K562 (cell line): Measurements from ENCODE around the gene NDUFA6. TPM values are rescaled to one million over a fixed set of nuclear protein-coding genes. Genes with fewer than 3 reads are reported as not detected.

Experiments used
- ATAC-seq: fragments of 200-7000 bp; cut with Tn5 transposase; 3 replicates; pipeline ENCODE4 v1.9.1; 2020; ENCODE audit warnings: moderate library complexity
- BruUV-seq: library from RNA; stranded (reverse); fragments of 400-500 nt; replicated peaks from 2 replicates; lab custom pipeline; 2021; lab: Mats Ljungman, UMichigan
- CTCF ChIA-PET: fragments of 300-600 bp; formaldehyde crosslinking; extraction: SDS; loops from one replicate; lab custom pipeline; 2021; ENCODE audit warnings: low intra/inter-chr PET ratio; lab: Yijun Ruan, JAX
- POLR2A ChIA-PET: fragments of 300-600, 350-650 bp; sonication (Branson Sonifier 250); formaldehyde crosslinking; extraction: SDS; loops from one replicate; lab custom pipeline; 2021; ENCODE audit warnings: antibody characterized with exemption, inconsistent platforms; lab: Yijun Ruan, JAX
- DNase-seq, 4 experiments: peaks; one replicate each; pipeline versions ENCODE4 v3.0.0 to v3.0.0-alpha.2; 2011 to 2018; ENCODE audit warnings: low spot score in 3 of 4, mixed read lengths in 3 of 4; ENCODE audit errors: extremely low read depth in 1 of 4
- FAIRE-seq: peaks from 2 replicates; lab custom pipeline; 2011; peaks lifted over from hg19 to GRCh38; lab: Jason Lieb, UNC
- H2AFZ ChIP-seq: 2 replicates; pipeline ENCODE4 v1.6.0; 2011; ENCODE audit warnings: low read depth, low read length, control low read depth, inconsistent platforms
- H3K27ac ChIP-seq: fragments of 200-600 bp; 3 replicates; pipeline ENCODE4 v1.8.0; 2011; ENCODE audit warnings: low read depth, mild to moderate bottlenecking, control low read depth, inconsistent platforms, low read length, moderate library complexity, mixed read lengths; ENCODE audit errors: extremely low read depth
- H3K27me3 ChIP-seq, 2 experiments: fragments of 300-600 bp in 1 of 2; 2 replicates in 1 of 2; 3 replicates in 1 of 2; pipeline versions ENCODE4 v1.6.0 to v1.8.0; 2011; ENCODE audit warnings: inconsistent platforms in 2 of 2, low read length in 2 of 2, mild to moderate bottlenecking in 1 of 2, mixed read lengths in 1 of 2, moderate library complexity in 1 of 2; ENCODE audit not compliant: control insufficient read depth in 2 of 2, insufficient read depth in 2 of 2
- H3K36me3 ChIP-seq: fragments of 300-600 bp; 3 replicates; pipeline ENCODE4 v1.8.0; 2011; ENCODE audit warnings: mild to moderate bottlenecking, low read length, inconsistent platforms; ENCODE audit not compliant: control insufficient read depth, insufficient read depth
- H3K4me1 ChIP-seq, 2 experiments: fragments of 200-600 bp in 1 of 2; replicated peaks in 1 of 2; 2 replicates in 1 of 2; 3 replicates in 1 of 2; pipeline versions ENCODE4 v1.5.1 to v1.8.0; 2011; ENCODE audit warnings: inconsistent platforms in 2 of 2, low read length in 2 of 2, mild to moderate bottlenecking in 1 of 2, mixed read lengths in 1 of 2, moderate library complexity in 1 of 2; ENCODE audit not compliant: control insufficient read depth in 2 of 2, insufficient read depth in 2 of 2
- H3K4me2 ChIP-seq: 2 replicates; pipeline ENCODE4 v1.6.1; 2011; ENCODE audit warnings: low read length, control low read depth, inconsistent platforms, mixed read lengths; ENCODE audit not compliant: insufficient read depth
- H3K4me3 ChIP-seq: fragments of 200-600 bp; sonication (generic), shearing (Covaris generic); 2 replicates; pipeline ENCODE4 v1.5.1; 2016; ENCODE audit warnings: control low read depth, inconsistent platforms
- H3K79me2 ChIP-seq: fragments of 200-600 bp; 3 replicates; pipeline ENCODE4 v1.8.0; 2011; ENCODE audit warnings: low read length, inconsistent platforms; ENCODE audit not compliant: control insufficient read depth, insufficient read depth
- H3K9ac ChIP-seq, 2 experiments: 2 replicates each; pipeline versions ENCODE4 v1.6.0 to v1.6.1; 2011; ENCODE audit warnings: low read depth in 2 of 2, low read length in 2 of 2, control low read depth in 1 of 2, inconsistent platforms in 1 of 2, mild to moderate bottlenecking in 1 of 2, mixed read lengths in 1 of 2; ENCODE audit not compliant: insufficient read depth in 1 of 2
- H3K9me1 ChIP-seq: one replicate; pipeline ENCODE4 v1.6.0; 2011; ENCODE audit warnings: inconsistent platforms, mild to moderate bottlenecking, low read length, moderate library complexity; ENCODE audit not compliant: control insufficient read depth, insufficient read depth
- H3K9me3 ChIP-seq: replicated peaks from 2 replicates; pipeline ENCODE4 v1.5.1; 2011; ENCODE audit warnings: low read depth, low read length, inconsistent platforms; ENCODE audit not compliant: control insufficient read depth, insufficient read depth
- H4K20me1 ChIP-seq: replicated peaks from 2 replicates; pipeline ENCODE4 v1.6.1; 2011; ENCODE audit warnings: low read length, inconsistent platforms, mixed read lengths; ENCODE audit not compliant: control insufficient read depth, insufficient read depth
- ASH1L ChIP-seq: fragments of 450-650 bp; IDR thresholded peaks from 2 replicates; pipeline ENCODE4 v1.6.1; 2018; ENCODE audit warnings: borderline replicate concordance, mild to moderate bottlenecking, low read depth; ENCODE audit not compliant: partially characterized antibody
- BCOR ChIP-seq: fragments of 450-650 bp; IDR thresholded peaks from 2 replicates; pipeline ENCODE4 v1.6.1; 2016
- NELFE ChIP-seq: IDR thresholded peaks from 2 replicates; pipeline ENCODE4 v1.6.1; 2011; ENCODE audit warnings: mild to moderate bottlenecking; ENCODE audit not compliant: insufficient read depth, insufficient read length
- NFIC ChIP-seq: fragments of 450-650 bp; IDR thresholded peaks from 2 replicates; pipeline ENCODE4 v1.6.1; 2017; ENCODE audit warnings: mild to moderate bottlenecking, inconsistent platforms
- PML ChIP-seq: IDR thresholded peaks from 2 replicates; pipeline ENCODE4 v1.6.1; 2012; ENCODE audit warnings: low read length, inconsistent platforms
- RBM17 ChIP-seq: fragments of 200-400 bp; formaldehyde crosslinking; IDR thresholded peaks from 2 replicates; pipeline ENCODE4 v1.6.1; 2017; ENCODE audit warnings: low read depth, mild to moderate bottlenecking, low read length, borderline replicate concordance
- RFX7 ChIP-seq: fragments of 250-450 bp; sonication (Bioruptor Pico); IDR thresholded peaks from 2 replicates; pipeline ENCODE4 v1.5.1; 2021; ENCODE audit warnings: mild to moderate bottlenecking
- RUNX1 ChIP-seq: sonication (generic); IDR thresholded peaks from 2 replicates; pipeline ENCODE4 v1.6.1; 2016; ENCODE audit warnings: antibody characterized with exemption, low read depth
- SMC3 ChIP-seq: conservative IDR thresholded peaks from 2 replicates; pipeline ENCODE4 v1.6.1; 2011; ENCODE audit warnings: low read depth, low read length, improper control_type of control experiment; ENCODE audit not compliant: insufficient read depth
- SRSF9 ChIP-seq: fragments of 200-400 bp; formaldehyde crosslinking; IDR thresholded peaks from 2 replicates; pipeline ENCODE4 v1.6.1; 2017; ENCODE audit warnings: low read depth, low read length, borderline replicate concordance
- ZC3H11A ChIP-seq: IDR thresholded peaks from 2 replicates; pipeline ENCODE4 v1.6.1; 2012; ENCODE audit warnings: low read depth, low read length, improper control_type of control experiment
- ZNF766 ChIP-seq: fragments of 200-800 bp; sonication (Bioruptor generic); conservative IDR thresholded peaks from 2 replicates; pipeline ENCODE4 v1.6.1; 2016; ENCODE audit warnings: missing genetic modification characterization, missing compliant biosample characterization
- WGBS: fragments of 100-300 bp; shearing (Covaris generic); methylation state at CpG from one replicate; pipeline ENCODE4 v1.1.6; 2016; ENCODE audit warnings: low coverage, mixed read lengths; ENCODE audit not compliant: insufficient coverage; ENCODE audit errors: missing lambda C conversion rate; 5-methylcytosine and 5-hydroxymethylcytosine counted together
- in situ Hi-C: fragments of 300-500 bp; cut with MboI; formaldehyde crosslinking; loops from 4 replicates; pipeline ENCODE4 v1.15.0; 2018; ENCODE audit warnings: inconsistent platforms, mixed read lengths
- intact Hi-C: fragments of 100-400 bp; cut with micrococcal nuclease; formaldehyde crosslinking; loops from 2 replicates; pipeline ENCODE4 v1.14.2; 2022
- polyA plus RNA-seq, 8 experiments: library from polyadenylated mRNA; depleted of rRNA in 4 of 8; stranded (reverse) in 5 of 8; unstranded in 3 of 8; fragments of >200 nt; fragmentation: Nextera tagmentation in 2 of 8; fragmentation: Illumina TruSeq in 1 of 8; extraction: Ambion mirVana in 2 of 8; extraction: Trizol in 1 of 8; gene quantifications; 2 replicates each; pipeline versions ENCODE4 v1.2.1 to v1.2.3, GENCODE V29; 2011 to 2014; ENCODE audit warnings: inconsistent platforms in 1 of 8, missing spikeins in 1 of 8
- total RNA-seq, 7 experiments: library from RNA; depleted of rRNA in 6 of 7; stranded (reverse); fragments of >200 nt in 6 of 7; fragmentation: Illumina TruSeq in 2 of 7; extraction: Trizol in 2 of 7; gene quantifications; 2 replicates each; pipeline versions ENCODE4 v1.2.1 to v1.2.3, GENCODE V29; 2011 to 2021; ENCODE audit warnings: low replicate concordance in 1 of 7
- TF ChIP-seq, protein P1 (sequence below): fragments of 450-650 bp; IDR thresholded peaks from 2 replicates; pipeline ENCODE4 v1.6.1; 2016; ENCODE audit warnings: low read depth

Gene NDUFA6
- total and polyA plus RNA-seq, 9 of the 15 experiments (the other 6 are each of a cell fraction or from before 2014, with no cell fraction given) = 90.0 to 474 (median 128) TPM

DNA sequence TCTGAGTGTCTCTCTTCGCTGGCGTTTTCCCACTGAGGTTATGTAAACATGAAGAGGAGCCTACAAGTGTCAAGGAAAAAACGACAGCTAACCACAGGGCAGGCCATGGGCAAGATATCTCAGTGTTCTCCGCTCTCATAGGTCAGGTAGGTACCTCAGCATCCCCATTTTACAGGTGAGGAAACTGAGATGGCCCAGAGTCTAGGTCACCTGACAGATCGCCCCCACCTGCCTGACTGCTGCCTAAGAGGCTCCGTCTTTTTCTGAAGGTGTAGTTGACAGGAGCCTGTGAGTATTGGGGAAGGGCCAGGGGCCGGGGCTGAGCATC, 847 bp upstream of the NDUFA6 start:
- Histone ChIP-seq H3K9me1 (no peaks in the 10 kb centered on the region), H3K79me2 (peaks cover 33% of the 10 kb centered on the region), H3K27ac (peak overlapping the region; percentile 82), H3K9me3 (peaks cover 8% of the 10 kb centered on the region; the same call in 1 of the 2 replicates), H3K27me3 (no peaks in the 10 kb centered on the region), H2AFZ (peak overlapping the region; percentile 92), H3K4me1 (peaks cover 4 to 8% of the 10 kb centered on the region in 2 experiments; a peak in 3 of 5 replicates), H3K9ac (peak overlapping the region; percentile 98 to 100), H4K20me1 (no peaks in the 10 kb centered on the region), H3K36me3 (peaks cover 19% of the 10 kb centered on the region), H3K4me2 (peak overlapping the region; percentile 87), H3K4me3 (peak overlapping the region; percentile 96)
- no peak for ATAC-seq
- in situ Hi-C loops (no loop called here), intact Hi-C loops (loop anchor here (2.0 kb wide), 1 partner anchor 77 kb away; no protein-coding TSS in a partner anchor)
- no TSS peak for BruUV-seq
- POLR2A ChIA-PET = interaction anchor here (0.5 to 2.9 kb wide), 5 partner anchors 12 to 352 kb away, joined by 3 to 43 read pairs (median 6); partner anchors contain the start of genes NAGA and SMDT1
- 29% methylated on average over 6 of the region's 7 CpGs for WGBS
- peak; percentile 61 for FAIRE-seq
- peak in 1 of 4 experiments; percentile 15 for DNase-seq
- CTCF ChIA-PET = no interaction called here
- TF ChIP-seq ZC3H11A (no peak), ASH1L (no peak), RUNX1 (no peak), RFX7 (CRISPR knock-in tag) (no peak), BCOR (peak; percentile 68), SRSF9 (no peak), SMC3 (no peak), NFIC (no peak), ZNF766 (CRISPR knock-in tag) (no peak), NELFE (no peak), PML (no peak), RBM17 (no peak)
- TF ChIP-seq, protein P1, sequence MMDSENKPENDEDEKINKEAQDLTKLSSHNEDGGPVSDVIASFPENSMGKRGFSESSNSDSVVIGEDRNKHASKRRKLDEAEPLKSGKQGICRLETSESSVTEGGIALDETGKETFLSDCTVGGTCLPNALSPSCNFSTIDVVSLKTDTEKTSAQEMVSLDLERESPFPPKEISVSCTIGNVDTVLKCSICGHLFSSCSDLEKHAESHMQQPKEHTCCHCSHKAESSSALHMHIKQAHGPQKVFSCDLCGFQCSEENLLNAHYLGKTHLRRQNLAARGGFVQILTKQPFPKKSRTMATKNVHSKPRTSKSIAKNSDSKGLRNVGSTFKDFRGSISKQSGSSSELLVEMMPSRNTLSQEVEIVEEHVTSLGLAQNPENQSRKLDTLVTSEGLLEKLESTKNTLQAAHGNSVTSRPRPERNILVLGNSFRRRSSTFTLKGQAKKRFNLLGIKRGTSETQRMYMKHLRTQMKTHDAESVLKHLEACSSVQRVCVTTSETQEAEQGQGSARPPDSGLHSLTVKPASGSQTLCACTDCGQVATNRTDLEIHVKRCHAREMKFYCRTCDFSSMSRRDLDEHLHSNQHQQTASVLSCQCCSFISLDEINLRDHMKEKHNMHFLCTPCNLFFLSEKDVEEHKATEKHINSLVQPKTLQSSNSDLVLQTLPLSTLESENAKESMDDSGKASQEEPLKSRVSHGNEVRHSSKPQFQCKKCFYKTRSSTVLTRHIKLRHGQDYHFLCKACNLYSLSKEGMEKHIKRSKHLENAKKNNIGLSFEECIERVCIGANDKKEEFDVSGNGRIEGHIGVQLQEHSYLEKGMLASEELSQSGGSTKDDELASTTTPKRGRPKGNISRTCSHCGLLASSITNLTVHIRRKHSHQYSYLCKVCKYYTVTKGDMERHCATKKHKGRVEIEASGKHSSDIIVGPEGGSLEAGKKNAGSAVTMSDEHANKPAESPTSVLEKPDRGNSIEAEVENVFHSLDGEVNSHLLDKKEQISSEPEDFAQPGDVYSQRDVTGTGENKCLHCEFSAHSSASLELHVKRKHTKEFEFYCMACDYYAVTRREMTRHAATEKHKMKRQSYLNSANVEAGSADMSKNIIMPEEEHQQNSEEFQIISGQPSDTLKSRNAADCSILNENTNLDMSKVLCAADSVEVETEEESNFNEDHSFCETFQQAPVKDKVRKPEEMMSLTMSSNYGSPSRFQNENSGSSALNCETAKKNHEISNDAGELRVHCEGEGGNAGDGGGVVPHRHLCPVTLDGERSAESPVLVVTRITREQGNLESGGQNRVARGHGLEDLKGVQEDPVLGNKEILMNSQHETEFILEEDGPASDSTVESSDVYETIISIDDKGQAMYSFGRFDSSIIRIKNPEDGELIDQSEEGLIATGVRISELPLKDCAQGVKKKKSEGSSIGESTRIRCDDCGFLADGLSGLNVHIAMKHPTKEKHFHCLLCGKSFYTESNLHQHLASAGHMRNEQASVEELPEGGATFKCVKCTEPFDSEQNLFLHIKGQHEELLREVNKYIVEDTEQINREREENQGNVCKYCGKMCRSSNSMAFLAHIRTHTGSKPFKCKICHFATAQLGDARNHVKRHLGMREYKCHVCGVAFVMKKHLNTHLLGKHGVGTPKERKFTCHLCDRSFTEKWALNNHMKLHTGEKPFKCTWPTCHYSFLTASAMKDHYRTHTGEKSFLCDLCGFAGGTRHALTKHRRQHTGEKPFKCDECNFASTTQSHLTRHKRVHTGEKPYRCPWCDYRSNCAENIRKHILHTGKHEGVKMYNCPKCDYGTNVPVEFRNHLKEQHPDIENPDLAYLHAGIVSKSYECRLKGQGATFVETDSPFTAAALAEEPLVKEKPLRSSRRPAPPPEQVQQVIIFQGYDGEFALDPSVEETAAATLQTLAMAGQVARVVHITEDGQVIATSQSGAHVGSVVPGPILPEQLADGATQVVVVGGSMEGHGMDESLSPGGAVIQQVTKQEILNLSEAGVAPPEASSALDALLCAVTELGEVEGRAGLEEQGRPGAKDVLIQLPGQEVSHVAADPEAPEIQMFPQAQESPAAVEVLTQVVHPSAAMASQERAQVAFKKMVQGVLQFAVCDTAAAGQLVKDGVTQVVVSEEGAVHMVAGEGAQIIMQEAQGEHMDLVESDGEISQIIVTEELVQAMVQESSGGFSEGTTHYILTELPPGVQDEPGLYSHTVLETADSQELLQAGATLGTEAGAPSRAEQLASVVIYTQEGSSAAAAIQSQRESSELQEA = no peak
